Loucy (cell line): Measurements from ENCODE around the gene IFNGR1.

Experiments used
- H2AFZ ChIP-seq: fragments of 200-600 bp; sonication (generic); 2 replicates; pipeline ENCODE4 v1.6.0; 2016; ENCODE audit warnings: antibody characterized with exemption, mild to moderate bottlenecking, low read length, moderate library complexity
- H3F3A ChIP-seq: fragments of 200-600 bp; 2 replicates; pipeline ENCODE4 v1.6.0; 2016; ENCODE audit warnings: antibody characterized with exemption, low read depth, mild to moderate bottlenecking
- H3K27me3 ChIP-seq: fragments of 200-600 bp; sonication (generic); 2 replicates; pipeline ENCODE4 v1.6.1; 2014; ENCODE audit warnings: low read length, mild to moderate bottlenecking; ENCODE audit not compliant: insufficient read depth, poor library complexity, severe bottlenecking
- H3K36me3 ChIP-seq: fragments of 200-600 bp; sonication (generic); 2 replicates; pipeline ENCODE4 v1.6.1; 2016; ENCODE audit warnings: low read length; ENCODE audit not compliant: insufficient read depth
- H3K4me1 ChIP-seq: fragments of 200-600 bp; sonication (generic); 2 replicates; pipeline ENCODE4 v1.5.1; 2014; ENCODE audit warnings: low read length, mild to moderate bottlenecking; ENCODE audit not compliant: insufficient read depth, poor library complexity, severe bottlenecking
- H3K4me2 ChIP-seq: fragments of 200-600 bp; sonication (generic); 2 replicates; pipeline ENCODE4 v1.6.0; 2014; ENCODE audit warnings: antibody characterized with exemption, low read length, low read depth, mild to moderate bottlenecking; ENCODE audit not compliant: poor library complexity, severe bottlenecking
- H3K4me3 ChIP-seq: fragments of 200-600 bp; sonication (generic); 2 replicates; pipeline ENCODE4 v1.5.1; 2014; ENCODE audit warnings: low read length, mild to moderate bottlenecking, mixed read lengths; ENCODE audit not compliant: poor library complexity, severe bottlenecking
- H3K79me2 ChIP-seq: fragments of 200-600 bp; sonication (generic); 2 replicates; pipeline ENCODE4 v1.6.1; 2014; ENCODE audit warnings: low read length; ENCODE audit not compliant: insufficient read depth
- H3K9ac ChIP-seq: fragments of 200-600 bp; sonication (generic); 2 replicates; pipeline ENCODE4 v1.6.0; 2014; ENCODE audit warnings: mild to moderate bottlenecking, low read depth, low read length, moderate library complexity; ENCODE audit not compliant: poor library complexity, severe bottlenecking
- H3K9me2 ChIP-seq: fragments of 200-600 bp; sonication (generic); replicated peaks from 2 replicates; pipeline ENCODE4 v1.6.1; 2016; ENCODE audit warnings: low read depth, low read length, mixed read lengths
- H3K9me3 ChIP-seq: fragments of 200-600 bp; sonication (generic); 2 replicates; pipeline ENCODE4 v1.6.1; 2014; ENCODE audit warnings: mild to moderate bottlenecking, antibody characterized with exemption, low read length, low read depth; ENCODE audit not compliant: insufficient read depth
- H4K20me1 ChIP-seq: fragments of 200-600 bp; sonication (generic); 2 replicates; pipeline ENCODE4 v1.6.0; 2014; ENCODE audit warnings: antibody characterized with exemption, low read length, mild to moderate bottlenecking; ENCODE audit not compliant: insufficient read depth, poor library complexity, severe bottlenecking
- CTCF ChIP-seq: fragments of 200-600 bp; sonication (generic); conservative IDR thresholded peaks from 2 replicates; pipeline ENCODE4 v1.5.1; 2014; ENCODE audit warnings: mild to moderate bottlenecking, antibody characterized with exemption, low read length
- EZH2phosphoT487 ChIP-seq: fragments of 200-600 bp; IDR thresholded peaks from 2 replicates; pipeline ENCODE4 v1.6.1; 2018; ENCODE audit warnings: antibody characterized with exemption, mild to moderate bottlenecking, moderate library complexity, borderline replicate concordance

Gene IFNGR1

GRCh38 chr6:137230547-137230946 is 11.4 kb upstream of the IFNGR1 start:
- no peaks in the 10 kb centered on the region for H3K79me2 ChIP-seq
- no peaks in the 10 kb centered on the region for H4K20me1 ChIP-seq
- TF ChIP-seq CTCF: no peak
- TF ChIP-seq EZH2phosphoT487: no peak
- no peak overlapping the region for H3K4me2 ChIP-seq
- no peak overlapping the region for H3K4me3 ChIP-seq
- H3K36me3 ChIP-seq: no peaks in the 10 kb centered on the region
- no peaks in the 10 kb centered on the region for H3K9me3 ChIP-seq
- no peaks in the 10 kb centered on the region for H3K9me2 ChIP-seq
- H3K4me1 ChIP-seq: peaks cover 34% of the 10 kb centered on the region
- H3K27me3 ChIP-seq: no peaks in the 10 kb centered on the region
- H3F3A ChIP-seq: peaks cover 4% of the 10 kb centered on the region; the same call in 1 of the 2 replicates
- no peak overlapping the region for H3K9ac ChIP-seq
- no peak overlapping the region for H2AFZ ChIP-seq

- no peaks in the 10 kb centered on the region for H4K20me1 ChIP-seq
- no peak overlapping the region for H3K4me3 ChIP-seq
- H3K9me3 ChIP-seq: no peaks in the 10 kb centered on the region
- no peaks in the 10 kb centered on the region for H3K27me3 ChIP-seq
- H3K4me1 ChIP-seq: peaks cover 27% of the 10 kb centered on the region
- H2AFZ ChIP-seq: no peak overlapping the region
- no peaks in the 10 kb centered on the region for H3K36me3 ChIP-seq
- no peak overlapping the region for H3K4me2 ChIP-seq
- TF ChIP-seq CTCF: no peak
- H3K79me2 ChIP-seq: no peaks in the 10 kb centered on the region
- H3F3A ChIP-seq: peaks cover 4% of the 10 kb centered on the region; the same call in 1 of the 2 replicates
- H3K9ac ChIP-seq: no peak overlapping the region
- H3K9me2 ChIP-seq: no peaks in the 10 kb centered on the region
Observed at GRCh38 chr6:137229075-137229759, 10.0 kb upstream of the IFNGR1 start.

- no peak for TF ChIP-seq EZH2phosphoT487
- no peak for TF ChIP-seq CTCF
- Histone ChIP-seq H3K9me3 (no peaks in the 10 kb centered on the region), H3K4me3 (no peak overlapping the region), H3F3A (peaks cover 4% of the 10 kb centered on the region; the same call in 1 of the 2 replicates), H3K36me3 (no peaks in the 10 kb centered on the region), H3K79me2 (no peaks in the 10 kb centered on the region), H3K4me1 (peaks cover 29% of the 10 kb centered on the region), H3K27me3 (no peaks in the 10 kb centered on the region), H3K9me2 (no peaks in the 10 kb centered on the region), H4K20me1 (no peaks in the 10 kb centered on the region), H2AFZ (no peak overlapping the region), H3K9ac (no peak overlapping the region), H3K4me2 (no peak overlapping the region)
Observed at GRCh38 chr6:137227871-137228302, 8.7 kb upstream of the IFNGR1 start.
